HG03432 (cell line): ENCODE results near the gene RPA1.
"Not testable (repeated sequence)": the region's sequence is repeated elsewhere in the genome, so short reads cannot be mapped to it uniquely, and the experiment has no call there.

Experiments used
- ATAC-seq: cut with Tn5 transposase; IDR thresholded peaks from one replicate; pipeline ENCODE4 v1.9.1; 2021; ENCODE audit warnings: mild to moderate bottlenecking, moderate library complexity; ENCODE audit not compliant: unreplicated experiment

RPA1 gene

DNA sequence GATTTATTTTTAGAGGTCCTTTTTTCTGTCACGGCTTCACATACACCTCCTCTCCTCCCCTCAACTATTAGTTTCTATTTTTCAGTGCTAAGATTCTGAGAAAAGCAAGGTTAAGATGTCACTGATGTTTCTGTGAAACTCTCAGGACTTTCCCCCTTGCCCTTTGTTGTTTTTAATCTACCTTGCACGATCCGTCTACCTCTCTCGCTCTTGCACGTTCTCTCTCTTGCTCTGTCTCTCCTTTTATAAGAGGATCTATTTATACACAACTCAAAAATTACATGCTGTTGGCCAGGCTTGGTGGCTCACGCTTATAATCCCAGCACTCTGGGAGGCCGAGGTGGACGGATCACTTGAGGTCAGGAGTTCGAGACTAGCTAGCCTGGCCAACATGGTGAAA lies 43.6 kb downstream of the RPA1 start:
- ATAC-seq: no peak

GRCh38 chr17:1875597-1875996 lies 45.8 kb downstream of the RPA1 start:
- no peak for ATAC-seq

GRCh38 chr17:1878419-1879121 lies 48.8 kb downstream of the RPA1 start:
- ATAC-seq: no peak

DNA sequence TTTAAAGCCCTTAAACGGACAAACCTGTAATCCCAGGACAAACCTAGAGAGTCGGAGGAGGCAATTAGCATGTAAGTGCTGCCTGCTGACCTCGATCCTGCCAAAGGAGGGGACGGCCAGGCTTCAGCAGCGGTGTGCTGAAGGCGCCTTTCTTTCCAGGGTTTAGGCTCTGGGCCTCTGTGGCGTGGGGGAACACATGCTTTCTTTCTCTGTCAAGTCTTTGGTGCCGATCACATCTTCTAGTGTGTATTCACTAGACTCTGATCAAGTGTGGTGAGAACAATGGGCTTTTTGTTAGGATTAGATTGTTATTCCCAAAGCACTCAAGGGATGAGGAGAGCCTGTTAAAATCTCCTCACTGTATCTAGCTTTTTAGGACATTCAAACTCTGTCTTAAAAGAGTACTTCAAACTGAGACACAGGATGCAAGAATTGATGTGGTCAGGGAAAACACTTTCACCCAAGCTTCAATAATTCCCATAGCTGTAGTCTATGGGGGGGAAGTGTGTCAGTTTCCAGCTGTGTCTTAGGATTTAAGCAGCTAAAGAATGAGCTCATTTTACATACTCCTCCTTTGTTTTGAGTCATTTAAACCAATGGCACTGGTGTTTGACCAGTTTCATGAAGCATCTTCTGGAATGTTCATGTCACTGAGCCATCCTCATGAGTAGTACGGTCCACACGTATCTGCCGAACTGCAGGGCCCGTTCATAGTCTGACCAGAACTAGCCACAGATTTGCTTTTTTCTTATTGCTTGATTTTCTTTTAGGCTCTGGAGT lies 51.2 kb downstream of the RPA1 start:
- ATAC-seq: no peak

DNA sequence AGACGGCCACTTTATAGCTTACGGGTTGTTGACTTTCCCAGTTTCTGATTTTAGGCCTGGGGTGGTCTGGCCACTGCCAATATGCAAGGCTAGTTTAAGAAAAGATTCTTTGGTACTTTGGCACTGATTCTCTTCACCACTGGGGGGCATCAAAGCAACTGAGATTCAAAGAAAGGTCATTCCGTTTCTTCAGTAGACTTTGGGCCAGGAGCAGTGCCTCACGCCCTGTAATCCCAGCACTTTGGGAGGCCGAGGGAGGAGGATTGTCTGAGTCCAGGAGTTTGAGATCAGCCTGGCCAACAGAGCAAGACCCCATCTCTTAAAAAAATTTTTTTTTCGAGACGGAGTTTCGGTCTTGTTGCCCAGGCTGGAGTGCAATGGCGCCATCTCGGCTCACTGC lies 53.0 kb downstream of the RPA1 start:
- no peak for ATAC-seq

GRCh38 chr17:1883536-1883935 lies 53.7 kb downstream of the RPA1 start:
- no peak for ATAC-seq

GRCh38 chr17:1888741-1889140 lies 58.9 kb downstream of the RPA1 start:
- no peak for ATAC-seq

GRCh38 chr17:1890758-1891450 lies 61.1 kb downstream of the RPA1 start:
- no peak for ATAC-seq

- ATAC-seq: no peak
These were observed 65.0 kb downstream of the RPA1 start for GRCh38 chr17:1894753-1895339.

GRCh38 chr17:1895479-1895878 lies 65.7 kb downstream of the RPA1 start:
- ATAC-seq: not testable (repeated sequence)

- no peak for ATAC-seq
These were observed 66.7 kb downstream of the RPA1 start for GRCh38 chr17:1896243-1897104.

GRCh38 chr17:1897105-1897656 lies 67.4 kb downstream of the RPA1 start:
- ATAC-seq: no peak

GRCh38 chr17:1898332-1898731 lies 68.5 kb downstream of the RPA1 start:
- no peak for ATAC-seq

- no peak for ATAC-seq
These were observed 69.1 kb downstream of the RPA1 start for GRCh38 chr17:1898872-1899271.

- ATAC-seq: no peak
These were observed 69.7 kb downstream of the RPA1 start for GRCh38 chr17:1899403-1900000.

- no peak for ATAC-seq
These were observed 74.7 kb downstream of the RPA1 start for GRCh38 chr17:1904273-1905182.

- ATAC-seq: no peak
These were observed 75.5 kb downstream of the RPA1 start for GRCh38 chr17:1905190-1905913.

- ATAC-seq: no peak
These were observed 76.9 kb downstream of the RPA1 start for GRCh38 chr17:1906662-1907101.
